ENCODE measurements around the gene PNPLA5. TPM values are rescaled to one million over a fixed set of nuclear protein-coding genes. Genes with fewer than 3 reads are reported as not detected.

The PNPLA5 gene
- total and polyA plus RNA-seq, 2 of the 8 experiments (the other 6 are each of a cell fraction or from before 2014, with no cell fraction given): 3.9 to 6.8 TPM

GRCh38 chr22:43837666-43838065 lies 54.1 kb downstream of the PNPLA5 start:
- Histone ChIP-seq H2BK20ac (ENCODE audit: low read length) (no peak overlapping the region), H2AFZ (ENCODE audit: low read length) (no peak overlapping the region), H3K27ac (ENCODE audit: low read depth, low read length) (no peak overlapping the region), H3K36me3 (ENCODE audit: control insufficient read depth in 2 of 4, insufficient read depth in 4 of 4, low read length in 3 of 4) (peaks cover 0 to 11% (median 1%) of the 10 kb centered on the region in 4 experiments; a peak in 5 of 8 replicates), H3K23ac (ENCODE audit: insufficient read length) (no peak overlapping the region), H2BK5ac (ENCODE audit: low read depth, low read length) (no peak overlapping the region), H3K23me2 (ENCODE audit: low read depth, low read length) (no peaks in the 10 kb centered on the region), H3K4me1 (replicated peaks in 1 of 4; ENCODE audit: control insufficient read depth in 3 of 4, insufficient read depth in 4 of 4, low read length in 3 of 4) (0 out of 7 replicates have a peak, but pooled peaks cover 0 to 3% (median 0%) of the 10 kb centered on the region in 4 experiments), H2AK5ac (ENCODE audit: low read depth, low read length) (no peak overlapping the region), H3K4me3 (ENCODE audit: extremely low read depth in 1 of 4, insufficient read depth in 2 of 4, low read depth in 3 of 4, low read length in 4 of 4) (no peak overlapping the region), H3K4ac (replicated peaks; ENCODE audit: insufficient read length, low read depth, low read length) (no peak overlapping the region), H2BK120ac (replicated peaks; ENCODE audit: low read depth, low read length) (no peak overlapping the region), H3K56ac (replicated peaks; ENCODE audit: insufficient read length, low read depth, low read length) (no peak overlapping the region), H3K9ac (replicated peaks in 1 of 4; ENCODE audit: extremely low read depth in 1 of 4, low read depth in 3 of 4, low read length in 3 of 4) (no peak overlapping the region), H3K79me1 (ENCODE audit: low read depth, low read length) (peaks cover 22% of the 10 kb centered on the region; the same call in 1 of the 2 replicates), H3K9me3 (ENCODE audit: insufficient read depth in 2 of 2, low read depth in 1 of 2, low read length in 1 of 2) (no peaks in the 10 kb centered on the region), H3K79me2 (ENCODE audit: control insufficient read depth in 1 of 2, insufficient read depth in 2 of 2, low read length in 2 of 2) (peaks cover 0 to 7% of the 10 kb centered on the region in 2 experiments; a peak in 1 of 4 replicates), H4K91ac (replicated peaks; ENCODE audit: insufficient read length, low read length) (no peak overlapping the region), H4K20me1 (replicated peaks in 1 of 2; ENCODE audit: control insufficient read depth in 1 of 2, insufficient read depth in 2 of 2, low read length in 2 of 2) (peaks cover 8 to 15% of the 10 kb centered on the region in 2 experiments), H2BK15ac (ENCODE audit: low read length) (no peak overlapping the region), H4K5ac (ENCODE audit: insufficient read length, low read depth, low read length) (no peak overlapping the region), H4K8ac (ENCODE audit: extremely low read depth, insufficient read depth, low read length) (no peak overlapping the region), H3K4me2 (ENCODE audit: insufficient read depth in 1 of 2, low read depth in 2 of 2, low read length in 2 of 2) (no peak overlapping the region), H3K18ac (ENCODE audit: extremely low read depth, low read length) (no peak overlapping the region), H2BK12ac (ENCODE audit: low read depth, low read length) (no peak overlapping the region), H3K14ac (ENCODE audit: insufficient read length) (no peak overlapping the region), H3K27me3 (replicated peaks in 1 of 4; ENCODE audit: control insufficient read depth in 3 of 4, extremely low read depth in 1 of 4, insufficient read depth in 3 of 4, low read length in 3 of 4) (no peaks in the 10 kb centered on the region)
- ChIA-PET POLR2A (ENCODE audit: partially characterized antibody) (interaction anchor here (0.6 kb wide), 1 partner anchor 30 kb away, joined by 3 read pairs; no protein-coding TSS in a partner anchor), CTCF (ENCODE audit: partially characterized antibody) (interaction anchor here (0.9 to 2.0 kb wide), 6 partner anchors 9 to 89 kb away, joined by 3 to 8 read pairs (median 4); no protein-coding TSS in a partner anchor)
- FAIRE-seq (no peak), DNase-seq (ENCODE audit: low read depth in 1 of 2, low spot score in 2 of 2) (no peak)
- 88% methylated on average over 9 of the region's 9 CpGs; no CpG with 5 or more reads in 1 of the 2 experiments for WGBS, 2 experiments (ENCODE audit: extremely low coverage in 1 of 2, insufficient coverage in 1 of 2, insufficient read length in 1 of 2, insufficient replicate concordance in 2 of 2, low coverage in 1 of 2, low lambda C conversion rate in 2 of 2, missing lambda C conversion rate in 1 of 2)
- TF ChIP-seq TAF7 (optimal IDR thresholded peaks at IDR 0.05; ENCODE audit: borderline replicate concordance, low read depth, low read length) (no peak), SUZ12 (IDR thresholded peaks at IDR 0.05; ENCODE audit: low read length) (no peak), NRF1 (IDR thresholded peaks at IDR 0.05; ENCODE audit: low read depth, low read length) (no peak), YY1 (IDR thresholded peaks at IDR 0.05; ENCODE audit: low read depth, low read length) (no peak), USF2 (IDR thresholded peaks at IDR 0.05; ENCODE audit: low read length) (no peak), CBX8 (IDR thresholded peaks at IDR 0.05; ENCODE audit: borderline replicate concordance, low read depth, low read length) (no peak), EZH2 (IDR thresholded peaks at IDR 0.05; ENCODE audit: low read depth, low read length, severe bottlenecking) (no peak), GTF2F1 (IDR thresholded peaks at IDR 0.05; ENCODE audit: borderline replicate concordance, low read depth, low read length) (no peak), KDM4A (IDR thresholded peaks at IDR 0.05; ENCODE audit: low read depth, low read length, severe bottlenecking) (no peak), SIRT6 (IDR thresholded peaks at IDR 0.05; ENCODE audit: low read length) (no peak), RNF2 (IDR thresholded peaks at IDR 0.05; ENCODE audit: borderline replicate concordance, low read depth, low read length, missing control alignments, poor library complexity, severe bottlenecking) (no peak), POU5F1 (IDR thresholded peaks at IDR 0.05; ENCODE audit: low read depth, low read length) (no peak)
